ENCODE results near the gene SALL2.
"Not testable (repeated sequence)": the region's sequence is repeated elsewhere in the genome, so short reads cannot be mapped to it uniquely, and the experiment has no call there.

Gene SALL2

GRCh38 chr14:21525962-21526671 is at the start of gene SALL2:
Gene SALL2 (minus strand): TSS chr14:21526346. CDS start chr14:21526127, 219 bp downstream.
- Mint-ChIP-seq H3K27ac (peak within 1 kb of the TSS; percentile 84), H3K36me3 (ENCODE audit: low read depth) (no peaks in the 10 kb centered on the region), H3K9me3 (no peaks in the 10 kb centered on the region), H3K4me1 (ENCODE audit: low read depth) (peaks cover 14% of the 10 kb centered on the region), H3K27me3 (no peaks in the 10 kb centered on the region), H3K4me3 (peak within 1 kb of the TSS; percentile 82)

DNA sequence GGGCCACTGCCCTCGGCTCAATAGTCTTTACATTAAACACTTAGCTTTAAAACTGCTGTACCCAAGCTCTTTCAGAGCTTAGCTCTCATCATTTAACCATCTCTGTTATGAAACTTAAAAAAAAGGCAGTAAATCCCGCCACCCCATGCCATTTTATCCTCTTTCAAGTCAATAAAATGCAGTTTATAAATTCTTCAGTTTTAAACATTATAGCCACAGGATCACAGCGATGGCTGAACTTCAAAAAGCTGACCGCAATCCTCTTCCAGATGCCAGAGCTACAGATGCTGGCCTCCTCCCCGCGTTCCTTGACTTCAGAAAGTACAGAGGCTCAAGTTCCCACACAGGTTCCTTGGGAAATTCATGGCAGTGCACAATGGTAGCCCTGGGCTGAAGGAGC is 49.5 kb upstream of the SALL2 start:
- peaks cover 22% of the 10 kb centered on the region for H3K27me3 Mint-ChIP-seq
- no peaks in the 10 kb centered on the region for H3K36me3 Mint-ChIP-seq (ENCODE audit: low read depth)
- H3K27ac Mint-ChIP-seq = no peak overlapping the region
- no peak overlapping the region for H3K4me3 Mint-ChIP-seq
- no peaks in the 10 kb centered on the region for H3K4me1 Mint-ChIP-seq (ENCODE audit: low read depth)
- H3K9me3 Mint-ChIP-seq = peaks cover 5% of the 10 kb centered on the region

DNA sequence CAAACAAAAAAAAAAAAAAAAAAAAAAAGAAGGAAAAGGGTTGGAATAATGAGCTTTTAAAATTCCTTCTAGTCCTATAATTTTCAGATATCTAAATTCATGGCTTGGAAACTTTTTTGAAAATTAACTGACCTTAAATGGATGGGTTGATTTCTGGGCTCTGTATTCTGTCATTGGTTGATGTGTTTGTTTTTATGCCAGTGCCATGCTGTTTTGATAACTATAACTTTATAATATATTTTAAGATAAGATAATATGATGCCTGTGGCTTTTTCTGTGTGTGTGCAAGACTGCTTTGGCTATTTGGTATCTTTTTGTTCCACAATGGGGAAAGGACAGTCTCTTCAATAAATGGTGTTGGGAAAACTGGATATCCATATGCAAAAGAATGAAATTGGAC is 46.5 kb upstream of the SALL2 start:
- no peak overlapping the region for H3K27ac Mint-ChIP-seq
- peaks cover 32% of the 10 kb centered on the region for H3K27me3 Mint-ChIP-seq
- no peak overlapping the region for H3K4me3 Mint-ChIP-seq
- no peaks in the 10 kb centered on the region for H3K4me1 Mint-ChIP-seq (ENCODE audit: low read depth)
- peaks cover 5% of the 10 kb centered on the region for H3K9me3 Mint-ChIP-seq
- H3K36me3 Mint-ChIP-seq (ENCODE audit: low read depth) = no peaks in the 10 kb centered on the region

- Mint-ChIP-seq H3K27ac (no peak overlapping the region), H3K4me1 (ENCODE audit: low read depth) (peaks cover 6% of the 10 kb centered on the region), H3K27me3 (no peaks in the 10 kb centered on the region), H3K9me3 (no peaks in the 10 kb centered on the region), H3K36me3 (ENCODE audit: low read depth) (no peaks in the 10 kb centered on the region), H3K4me3 (no peak overlapping the region)
Measured at GRCh38 chr14:21558703-21559170, 32.6 kb upstream of the SALL2 start.

DNA sequence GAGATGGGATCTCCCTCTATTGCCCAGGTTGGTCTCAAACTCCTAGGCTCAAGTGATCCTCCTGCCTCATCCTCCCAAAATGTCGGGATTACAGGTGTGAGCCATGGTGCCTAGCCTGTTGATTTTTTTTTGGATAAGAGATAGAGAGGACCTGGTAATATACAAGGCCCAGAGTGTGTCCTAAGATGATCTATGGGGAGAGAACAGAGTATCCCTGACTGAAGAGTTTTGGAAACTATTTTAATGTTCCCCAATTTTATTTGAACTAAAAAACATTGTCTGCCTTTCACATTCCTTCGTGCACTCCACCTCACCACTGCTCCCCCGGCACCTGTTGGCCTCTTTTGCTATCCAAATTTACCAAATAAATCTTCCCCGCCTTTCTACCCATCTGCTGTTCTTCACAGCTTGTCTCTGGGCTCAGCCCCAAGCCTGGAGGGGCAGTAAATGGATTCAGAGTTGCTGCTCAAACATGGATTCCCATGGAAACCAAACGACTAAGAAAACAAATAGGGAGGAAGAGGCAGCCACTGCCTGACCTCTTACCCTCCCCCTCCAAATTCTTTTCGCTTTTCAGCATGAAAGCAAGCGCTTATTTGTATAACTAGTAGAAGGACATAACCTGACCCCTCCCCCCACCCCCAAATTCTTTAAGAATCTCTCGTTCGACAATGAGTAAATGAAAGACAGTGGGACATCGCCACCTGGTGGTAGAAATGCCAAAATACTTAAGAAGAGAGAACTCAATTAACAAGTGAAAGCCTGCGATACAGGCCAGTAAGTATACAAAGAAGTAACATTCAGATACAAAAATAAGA is 31.1 kb upstream of the SALL2 start:
- Mint-ChIP-seq H3K27me3 (no peaks in the 10 kb centered on the region), H3K27ac (no peak overlapping the region), H3K36me3 (ENCODE audit: low read depth) (no peaks in the 10 kb centered on the region), H3K4me1 (ENCODE audit: low read depth) (peaks cover 6% of the 10 kb centered on the region), H3K4me3 (no peak overlapping the region), H3K9me3 (no peaks in the 10 kb centered on the region)

DNA sequence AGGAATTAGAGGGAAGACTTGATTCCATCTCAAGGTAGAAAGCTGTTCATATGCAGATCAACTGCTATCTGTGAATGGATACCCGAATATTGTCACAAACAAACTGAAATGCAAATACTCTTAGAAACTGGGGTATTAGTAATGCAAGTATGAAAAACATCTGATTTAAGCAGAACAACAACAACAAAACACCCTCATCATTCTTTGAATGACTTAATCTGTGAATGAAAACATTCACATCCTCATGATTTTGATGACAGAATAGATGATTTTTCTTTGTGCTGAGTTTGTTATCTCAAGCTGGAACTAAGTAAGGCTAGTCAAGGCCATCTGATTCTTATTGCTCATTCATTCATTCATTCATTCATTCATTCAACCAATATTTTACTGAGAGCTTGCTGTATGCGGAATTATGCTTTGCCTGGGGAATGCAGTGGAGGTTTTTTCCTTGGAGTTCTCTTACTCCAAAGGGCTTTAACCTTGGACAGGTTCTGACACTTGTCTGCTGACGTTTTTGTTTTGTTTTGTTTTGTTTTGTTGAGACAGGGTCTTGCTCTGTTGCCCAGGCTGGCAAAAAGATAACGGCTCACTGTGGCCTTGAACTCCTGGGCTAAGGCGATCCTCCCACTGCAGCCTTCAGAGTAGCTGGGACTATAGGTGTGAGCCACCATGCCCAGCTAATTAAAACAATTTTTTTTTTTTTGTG is 30.4 kb upstream of the SALL2 start:
- no peaks in the 10 kb centered on the region for H3K27me3 Mint-ChIP-seq
- no peaks in the 10 kb centered on the region for H3K9me3 Mint-ChIP-seq
- H3K36me3 Mint-ChIP-seq (ENCODE audit: low read depth) = no peaks in the 10 kb centered on the region
- H3K4me1 Mint-ChIP-seq (ENCODE audit: low read depth) = peaks cover 6% of the 10 kb centered on the region
- no peak overlapping the region for H3K27ac Mint-ChIP-seq
- no peak overlapping the region for H3K4me3 Mint-ChIP-seq

- no peaks in the 10 kb centered on the region for H3K36me3 Mint-ChIP-seq (ENCODE audit: low read depth)
- H3K4me3 Mint-ChIP-seq = no peak overlapping the region
- H3K4me1 Mint-ChIP-seq (ENCODE audit: low read depth) = peaks cover 6% of the 10 kb centered on the region
- H3K27ac Mint-ChIP-seq = no peak overlapping the region
- no peaks in the 10 kb centered on the region for H3K27me3 Mint-ChIP-seq
- H3K9me3 Mint-ChIP-seq = no peaks in the 10 kb centered on the region
Measured at GRCh38 chr14:21553266-21553665, 27.1 kb upstream of the SALL2 start.

DNA sequence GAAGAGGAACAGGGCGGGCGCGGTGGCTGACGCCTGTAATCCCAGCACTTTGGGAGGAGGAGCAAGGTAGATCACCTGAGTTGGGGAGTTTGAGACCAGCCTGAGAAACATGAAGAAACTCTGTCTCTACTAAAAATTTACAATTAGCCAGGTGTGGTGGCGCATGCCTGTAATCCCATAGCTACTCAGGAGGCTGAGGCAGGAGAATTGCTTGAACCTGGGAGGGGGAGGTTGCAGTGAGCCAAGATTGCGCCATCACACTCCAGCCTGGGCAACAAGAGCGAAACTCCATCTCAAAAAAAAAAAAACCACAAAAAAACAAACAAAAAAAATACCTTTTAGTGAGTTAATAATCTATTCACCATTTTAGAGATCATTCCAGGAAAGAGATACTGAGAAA is 18.4 kb upstream of the SALL2 start:
- not testable (repeated sequence) for H3K4me3 Mint-ChIP-seq; H3K4me1 Mint-ChIP-seq (ENCODE audit: low read depth); H3K27me3 Mint-ChIP-seq; H3K27ac Mint-ChIP-seq; H3K9me3 Mint-ChIP-seq; H3K36me3 Mint-ChIP-seq (ENCODE audit: low read depth)

DNA sequence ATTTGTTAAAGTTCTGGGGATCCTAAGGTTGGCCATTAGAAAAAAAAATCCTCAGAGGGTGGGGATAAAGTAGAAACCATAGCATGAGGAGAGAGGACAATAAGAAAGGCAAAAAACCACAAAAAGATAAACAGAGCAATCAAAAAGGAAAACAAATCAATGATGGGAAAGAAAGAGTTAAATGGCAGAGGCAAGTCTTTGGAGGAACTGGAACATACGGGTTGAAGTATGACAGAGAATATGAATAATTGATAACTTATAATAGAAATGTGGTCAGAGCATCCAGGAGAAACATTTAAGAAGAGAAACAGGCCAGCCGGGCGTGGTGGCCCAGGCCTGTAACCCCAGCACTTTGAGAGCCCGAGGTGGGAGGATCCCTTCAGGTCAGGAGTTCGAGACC is 17.8 kb upstream of the SALL2 start:
- peaks cover 13% of the 10 kb centered on the region for H3K27me3 Mint-ChIP-seq
- no peaks in the 10 kb centered on the region for H3K9me3 Mint-ChIP-seq
- no peaks in the 10 kb centered on the region for H3K4me1 Mint-ChIP-seq (ENCODE audit: low read depth)
- no peaks in the 10 kb centered on the region for H3K36me3 Mint-ChIP-seq (ENCODE audit: low read depth)
- no peak overlapping the region for H3K4me3 Mint-ChIP-seq
- H3K27ac Mint-ChIP-seq = no peak overlapping the region

DNA sequence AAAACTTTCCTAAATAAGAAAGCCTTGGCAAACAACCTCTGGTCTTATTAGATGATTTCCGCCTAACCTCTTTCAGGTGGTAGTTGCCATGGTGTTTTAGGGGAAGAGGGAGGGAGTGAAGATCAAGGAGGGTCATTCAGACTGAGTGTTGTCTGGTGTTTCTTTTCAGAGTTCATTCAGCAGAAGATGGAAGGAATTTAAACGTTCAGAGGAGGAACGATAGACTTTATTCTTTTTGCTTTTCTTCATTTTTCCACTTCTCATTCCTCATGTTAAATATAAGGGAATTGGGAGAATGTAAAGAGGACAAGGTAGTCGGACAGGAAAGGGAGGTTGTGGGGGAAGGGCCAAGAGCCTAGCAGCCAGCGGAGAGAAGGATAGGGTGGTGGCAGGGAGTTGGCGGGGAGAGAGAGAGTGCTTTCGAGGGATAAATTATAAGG is 17.4 kb upstream of the SALL2 start:
- H3K36me3 Mint-ChIP-seq (ENCODE audit: low read depth) = no peaks in the 10 kb centered on the region
- no peaks in the 10 kb centered on the region for H3K4me1 Mint-ChIP-seq (ENCODE audit: low read depth)
- no peak overlapping the region for H3K27ac Mint-ChIP-seq
- no peaks in the 10 kb centered on the region for H3K9me3 Mint-ChIP-seq
- H3K27me3 Mint-ChIP-seq = peaks cover 18% of the 10 kb centered on the region
- no peak overlapping the region for H3K4me3 Mint-ChIP-seq

DNA sequence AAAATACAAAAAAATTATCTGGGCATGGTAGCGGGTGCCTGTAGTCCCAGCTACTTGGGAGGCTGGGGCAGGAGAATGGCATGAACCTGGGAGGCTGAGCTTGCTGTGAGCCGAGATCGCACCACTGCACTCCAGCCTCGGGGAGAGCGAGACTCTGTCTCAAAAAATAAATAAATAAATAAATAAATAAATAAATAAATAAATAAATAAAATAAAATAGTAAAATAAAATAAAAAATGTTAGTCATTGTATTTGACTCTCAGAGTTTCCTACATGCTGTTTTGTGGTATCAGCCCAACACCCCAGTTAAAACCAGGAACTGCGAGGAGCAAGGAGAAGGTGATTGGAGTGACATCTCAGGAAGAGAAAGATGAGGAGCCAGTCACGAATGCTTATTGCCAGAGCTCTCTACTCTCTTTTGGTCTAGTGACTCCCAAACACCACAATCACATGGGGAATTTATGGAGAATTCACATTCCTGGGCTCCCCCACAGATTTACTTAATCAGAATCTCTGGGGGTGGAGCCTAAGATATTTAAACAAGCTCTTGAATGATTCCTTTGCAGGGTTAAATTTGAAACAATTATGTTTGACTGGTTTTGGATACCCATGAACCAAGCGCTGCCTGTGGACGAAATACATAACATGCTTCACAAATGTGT is 15.4 kb upstream of the SALL2 start:
- Mint-ChIP-seq H3K27me3 (peaks cover 34% of the 10 kb centered on the region), H3K4me1 (ENCODE audit: low read depth) (peaks cover 6% of the 10 kb centered on the region), H3K4me3 (no peak overlapping the region), H3K9me3 (no peaks in the 10 kb centered on the region), H3K36me3 (ENCODE audit: low read depth) (no peaks in the 10 kb centered on the region), H3K27ac (no peak overlapping the region)

DNA sequence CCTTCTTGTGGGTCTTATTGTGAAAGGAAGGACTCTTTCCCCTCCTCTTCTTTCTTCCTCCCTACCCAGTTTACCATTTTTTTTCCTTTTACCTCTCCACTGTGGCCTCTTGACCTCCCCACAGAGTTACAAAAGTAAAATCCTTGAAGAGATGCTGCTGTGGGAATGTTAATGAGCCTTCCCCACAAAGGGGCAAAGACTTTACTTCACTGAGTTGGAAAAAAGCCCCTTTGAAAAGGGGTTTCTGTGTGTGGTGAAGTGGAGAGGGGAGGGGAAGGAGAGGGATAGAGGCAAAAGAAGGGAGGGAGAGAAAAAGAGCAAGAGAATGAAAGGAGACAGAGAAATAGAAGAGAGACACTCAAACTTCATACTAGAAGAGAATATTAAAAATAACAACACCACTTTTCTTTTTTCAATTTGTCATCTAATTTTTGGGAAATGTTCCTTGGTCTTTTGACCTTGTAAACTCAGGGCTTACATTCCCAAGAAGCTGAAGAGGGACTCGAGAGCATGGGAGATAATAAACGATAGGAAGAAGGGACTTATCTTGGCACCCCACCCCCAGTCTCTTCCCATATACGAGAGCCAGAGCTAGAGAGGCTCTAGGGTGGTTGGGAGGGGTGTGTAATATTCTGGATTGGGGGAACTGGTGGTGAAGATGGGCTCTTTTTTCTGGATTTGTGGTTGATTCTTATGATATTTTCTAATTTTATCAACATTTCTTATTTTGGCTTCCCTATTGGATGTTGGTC is 13.2 kb upstream of the SALL2 start:
- Mint-ChIP-seq H3K27ac (no peak overlapping the region), H3K4me1 (ENCODE audit: low read depth) (peaks cover 6% of the 10 kb centered on the region), H3K9me3 (no peaks in the 10 kb centered on the region)

GRCh38 chr14:21537090-21537424 is 10.9 kb upstream of the SALL2 start:
- Mint-ChIP-seq H3K9me3 (no peaks in the 10 kb centered on the region), H3K27ac (no peak overlapping the region), H3K4me3 (no peak overlapping the region), H3K36me3 (ENCODE audit: low read depth) (no peaks in the 10 kb centered on the region), H3K4me1 (ENCODE audit: low read depth) (peaks cover 6% of the 10 kb centered on the region), H3K27me3 (peaks cover 56% of the 10 kb centered on the region)

More for the DNA sequence above, 13.2 kb upstream of the SALL2 start:
- Mint-ChIP-seq H3K27me3 (peaks cover 53% of the 10 kb centered on the region), H3K4me3 (no peak overlapping the region), H3K36me3 (ENCODE audit: low read depth) (no peaks in the 10 kb centered on the region)

DNA sequence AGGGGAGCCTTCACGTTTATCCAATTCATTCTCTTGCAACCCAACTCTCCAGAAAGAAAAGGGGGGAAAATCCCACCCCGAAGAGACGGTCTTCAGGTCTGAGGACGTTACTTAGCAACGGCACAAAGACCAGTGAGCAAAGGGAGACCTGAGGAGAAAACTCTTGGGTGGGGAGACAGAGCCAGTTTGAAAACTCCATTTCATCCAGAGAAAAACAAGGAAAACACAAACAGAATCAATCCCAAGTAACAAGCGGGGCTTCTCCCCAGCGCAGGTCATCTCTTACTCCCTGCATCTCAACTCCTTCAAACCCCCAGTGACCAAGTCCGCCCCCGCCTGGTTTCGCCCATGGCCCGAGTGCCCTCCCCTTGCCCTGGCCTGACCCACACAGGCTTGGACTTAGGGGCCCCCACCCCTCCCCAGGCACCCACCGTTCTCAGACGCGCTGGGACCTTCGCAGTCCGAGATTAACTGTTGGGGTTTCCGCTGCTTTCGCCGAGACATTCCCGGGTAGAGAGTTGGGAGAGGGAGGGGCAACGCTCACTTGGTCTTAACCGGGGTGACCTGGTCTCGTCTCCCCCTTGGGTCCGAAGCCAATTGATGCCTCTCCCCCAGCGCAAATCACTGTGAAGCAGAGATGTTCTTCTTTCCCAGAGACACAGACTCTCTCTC is 10.4 kb upstream of the SALL2 start:
- H3K27me3 Mint-ChIP-seq = peaks cover 56% of the 10 kb centered on the region
- no peaks in the 10 kb centered on the region for H3K9me3 Mint-ChIP-seq
- H3K4me3 Mint-ChIP-seq = no peak overlapping the region
- H3K4me1 Mint-ChIP-seq (ENCODE audit: low read depth) = peaks cover 6% of the 10 kb centered on the region
- no peaks in the 10 kb centered on the region for H3K36me3 Mint-ChIP-seq (ENCODE audit: low read depth)
- H3K27ac Mint-ChIP-seq = no peak overlapping the region

Measured in stimulated activated naive CD8-positive, alpha-beta T cell treated with anti-CD3 and anti-CD28 coated beads, Interleukin-15, Interleukin-2, amounts not matched to agents 100 ng/mL and 50 ng/mL, for 24 hours (primary cell).